HL-60 (cell line): ENCODE measurements around the gene IL17RB.

Source experiments
- DNase-seq, 2 experiments: peaks; one replicate each; pipeline ENCODE4 v3.0.0-alpha.2; 2010 to 2020; ENCODE audit warnings: low read depth in 1 of 2, low spot score in 1 of 2
- H3K27ac ChIP-seq: fragments of 250-450 bp; sonication (Bioruptor Pico); replicated peaks from 2 replicates; pipeline ENCODE4 v1.5.1; 2020; ENCODE audit warnings: mild to moderate bottlenecking, moderate library complexity
- H3K27me3 ChIP-seq: fragments of 250-450 bp; sonication (Bioruptor Pico); 2 replicates; pipeline ENCODE4 v1.5.1; 2021; ENCODE audit warnings: mild to moderate bottlenecking, moderate library complexity; ENCODE audit not compliant: insufficient read depth, poor library complexity, severe bottlenecking
- H3K4me3 ChIP-seq: replicated peaks from 2 replicates; pipeline ENCODE4 v1.5.1; 2011; ENCODE audit warnings: mild to moderate bottlenecking, control low read depth, low read length; ENCODE audit not compliant: insufficient read depth
- CTCF ChIP-seq: IDR thresholded peaks from one replicate; pipeline ENCODE4 v1.5.1; 2011; ENCODE audit warnings: low read length, control low read depth, inconsistent platforms; ENCODE audit not compliant: insufficient read depth
- GABPA ChIP-seq: IDR thresholded peaks from 2 replicates; pipeline ENCODE4 v1.6.1; 2012; ENCODE audit warnings: low read depth
- POLR2AphosphoS5 ChIP-seq: IDR thresholded peaks from 2 replicates; pipeline ENCODE4 v1.6.1; 2012; ENCODE audit warnings: low read depth
- REST ChIP-seq: IDR thresholded peaks from 2 replicates; pipeline ENCODE4 v1.6.1; 2012; ENCODE audit warnings: low read depth; ENCODE audit not compliant: insufficient replicate concordance
- SPI1 ChIP-seq: IDR thresholded peaks from 2 replicates; pipeline ENCODE4 v1.6.1; 2012; ENCODE audit warnings: low read depth, mild to moderate bottlenecking, borderline replicate concordance

IL17RB gene

GRCh38 chr3:53913401-53913800 is 67.0 kb downstream of the IL17RB start:
- DNase-seq, result no peak
- Histone ChIP-seq H3K4me3 (no peak overlapping the region), H3K27me3 (peaks cover 5% of the 10 kb centered on the region), H3K27ac (no peak overlapping the region)
- TF ChIP-seq GABPA (no peak), SPI1 (no peak), REST (no peak), POLR2AphosphoS5 (no peak), CTCF (no peak)
